PC-9 (cell line): ENCODE results near the gene CHAD. TPM values are rescaled to one million over a fixed set of nuclear protein-coding genes. Genes with fewer than 3 reads are reported as not detected.

ENCODE experiments used
- BruUV-seq: library from RNA; stranded (reverse); fragments of 400-500 nt; replicated peaks from 2 replicates; lab custom pipeline; 2021; lab: Mats Ljungman, UMichigan
- CTCF ChIA-PET: fragments of 300-600 bp; sonication (Branson Sonifier 250); formaldehyde crosslinking; loops from one replicate; lab custom pipeline; 2022; ENCODE audit warnings: antibody characterized with exemption; lab: Charles Lee
- POLR2A ChIA-PET: fragments of 300-600 bp; sonication (Branson Sonifier 250); formaldehyde crosslinking; loops from one replicate; lab custom pipeline; 2022; ENCODE audit warnings: antibody characterized with exemption; ENCODE audit not compliant: unreplicated experiment; lab: Charles Lee
- DNase-seq, 2 experiments: peaks; one replicate each; pipeline versions ENCODE4 v3.0.0 to v3.0.0-alpha.2; 2015 to 2022; ENCODE audit warnings: mixed read lengths in 1 of 2
- H2AFZ ChIP-seq: fragments of 200-600 bp; sonication (generic); 2 replicates; pipeline ENCODE4 v1.8.1; 2017; ENCODE audit warnings: antibody characterized with exemption
- H3F3A ChIP-seq: fragments of 200-600 bp; sonication (generic); 2 replicates; pipeline ENCODE4 v1.8.1; 2017; ENCODE audit warnings: antibody characterized with exemption, mild to moderate bottlenecking, low read depth; ENCODE audit not compliant: insufficient read depth
- H3K27ac ChIP-seq: fragments of 200-600 bp; sonication (generic); 2 replicates; pipeline ENCODE4 v1.6.1; 2016; ENCODE audit warnings: mixed run types
- H3K27me3 ChIP-seq: fragments of 200-600 bp; sonication (generic); 2 replicates; pipeline ENCODE4 v1.6.1; 2016; ENCODE audit warnings: low read depth, mixed run types; ENCODE audit not compliant: insufficient read depth
- H3K36me3 ChIP-seq: fragments of 200-600 bp; sonication (generic); 2 replicates; pipeline ENCODE4 v1.6.1; 2016; ENCODE audit warnings: low read depth, mixed run types
- H3K4me1 ChIP-seq: fragments of 200-600 bp; sonication (generic); replicated peaks from 2 replicates; pipeline ENCODE4 v1.6.1; 2016; ENCODE audit warnings: mixed run types; ENCODE audit not compliant: insufficient read depth
- H3K4me2 ChIP-seq: fragments of 200-600 bp; sonication (generic); 2 replicates; pipeline ENCODE4 v1.6.1; 2017; ENCODE audit warnings: mixed run types
- H3K4me3 ChIP-seq: fragments of 200-600 bp; sonication (generic); 2 replicates; pipeline ENCODE4 v1.6.1; 2016; ENCODE audit warnings: mixed run types
- H3K79me2 ChIP-seq: fragments of 200-600 bp; sonication (generic); 2 replicates; pipeline ENCODE4 v1.6.1; 2017; ENCODE audit warnings: low read depth, mixed run types
- H3K9me2 ChIP-seq: fragments of 200-600 bp; sonication (generic); 2 replicates; pipeline ENCODE4 v1.8.1; 2017; ENCODE audit warnings: mild to moderate bottlenecking; ENCODE audit not compliant: insufficient read depth
- H3K9me3 ChIP-seq: fragments of 200-600 bp; sonication (generic); 2 replicates; pipeline ENCODE4 v1.8.1; 2016; ENCODE audit warnings: low read depth; ENCODE audit not compliant: insufficient read depth
- H4K20me1 ChIP-seq: fragments of 200-600 bp; sonication (generic); 2 replicates; pipeline ENCODE4 v1.8.1; 2017; ENCODE audit not compliant: insufficient read depth
- EZH2 ChIP-seq: fragments of 200-600 bp; sonication (generic); IDR thresholded peaks from 2 replicates; pipeline ENCODE4 v1.8.0; 2017; ENCODE audit warnings: antibody characterized with exemption, low read depth
- intact Hi-C: fragments of 100-400 bp; cut with micrococcal nuclease; formaldehyde crosslinking; loops from one replicate; pipeline ENCODE4 v1.10.0; 2022; ENCODE audit not compliant: unreplicated experiment
- total RNA-seq: library from RNA; stranded (reverse); gene quantifications from 2 replicates; pipeline ENCODE4 v1.2.3, GENCODE V29; 2021
- TF ChIP-seq, protein P1 (sequence below): fragments of 200-600 bp; sonication (generic); conservative IDR thresholded peaks from 2 replicates; pipeline ENCODE4 v1.6.1; 2017; ENCODE audit warnings: mixed run types, antibody characterized with exemption, mild to moderate bottlenecking, moderate library complexity

Gene CHAD
- total RNA-seq, 1 experiment from 2014 or later = not detected

DNA sequence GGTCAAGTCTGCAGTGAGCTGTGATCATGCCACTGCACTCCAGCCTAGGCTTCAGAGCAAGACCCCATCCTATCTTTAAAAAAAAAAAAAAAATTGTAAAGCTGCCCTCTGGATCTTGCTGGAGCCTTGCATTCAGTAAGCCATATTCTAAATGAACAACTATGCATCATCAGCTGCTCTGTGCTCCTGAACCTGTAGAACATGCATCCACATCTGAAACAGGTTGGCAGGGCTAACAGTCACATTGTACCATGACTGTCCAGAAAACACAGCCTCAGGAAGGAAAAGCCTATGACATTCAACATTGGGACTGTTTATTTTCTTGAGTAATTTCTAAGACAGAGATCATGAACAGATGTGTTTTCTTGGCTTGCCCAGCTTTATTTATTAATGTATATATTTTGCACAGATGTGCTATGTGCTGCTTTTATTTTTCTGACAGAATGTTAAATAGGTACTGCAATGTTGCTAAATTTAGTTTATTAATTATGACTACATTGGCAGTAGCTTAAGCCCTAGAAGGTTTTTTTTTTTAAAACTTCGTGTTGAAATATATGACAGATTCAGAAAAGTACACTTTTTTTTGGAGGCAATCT, 22.9 kb downstream of the CHAD start:
- Histone ChIP-seq H3K27me3 (no peaks in the 10 kb centered on the region), H3K9me3 (no peaks in the 10 kb centered on the region), H3K9me2 (no peaks in the 10 kb centered on the region), H3K4me1 (peaks cover 81% of the 10 kb centered on the region), H3F3A (peaks cover 50% of the 10 kb centered on the region), H3K27ac (no peak overlapping the region), H3K79me2 (peaks cover 84% of the 10 kb centered on the region), H3K4me2 (no peak overlapping the region), H3K4me3 (no peak overlapping the region), H2AFZ (no peak overlapping the region), H3K36me3 (peaks cover 27% of the 10 kb centered on the region), H4K20me1 (no peaks in the 10 kb centered on the region)
- CTCF ChIA-PET = no interaction called here
- POLR2A ChIA-PET = interaction anchor here (0.6 to 0.7 kb wide), 2 partner anchors 11 to 182 kb away, joined by 5 to 9 read pairs; no protein-coding TSS in a partner anchor
- TF ChIP-seq, protein P1, sequence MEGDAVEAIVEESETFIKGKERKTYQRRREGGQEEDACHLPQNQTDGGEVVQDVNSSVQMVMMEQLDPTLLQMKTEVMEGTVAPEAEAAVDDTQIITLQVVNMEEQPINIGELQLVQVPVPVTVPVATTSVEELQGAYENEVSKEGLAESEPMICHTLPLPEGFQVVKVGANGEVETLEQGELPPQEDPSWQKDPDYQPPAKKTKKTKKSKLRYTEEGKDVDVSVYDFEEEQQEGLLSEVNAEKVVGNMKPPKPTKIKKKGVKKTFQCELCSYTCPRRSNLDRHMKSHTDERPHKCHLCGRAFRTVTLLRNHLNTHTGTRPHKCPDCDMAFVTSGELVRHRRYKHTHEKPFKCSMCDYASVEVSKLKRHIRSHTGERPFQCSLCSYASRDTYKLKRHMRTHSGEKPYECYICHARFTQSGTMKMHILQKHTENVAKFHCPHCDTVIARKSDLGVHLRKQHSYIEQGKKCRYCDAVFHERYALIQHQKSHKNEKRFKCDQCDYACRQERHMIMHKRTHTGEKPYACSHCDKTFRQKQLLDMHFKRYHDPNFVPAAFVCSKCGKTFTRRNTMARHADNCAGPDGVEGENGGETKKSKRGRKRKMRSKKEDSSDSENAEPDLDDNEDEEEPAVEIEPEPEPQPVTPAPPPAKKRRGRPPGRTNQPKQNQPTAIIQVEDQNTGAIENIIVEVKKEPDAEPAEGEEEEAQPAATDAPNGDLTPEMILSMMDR = no peak
- TF ChIP-seq EZH2 = no peak
- no peak for DNase-seq
- intact Hi-C loops = no loop called here
- no TSS peak for BruUV-seq

DNA sequence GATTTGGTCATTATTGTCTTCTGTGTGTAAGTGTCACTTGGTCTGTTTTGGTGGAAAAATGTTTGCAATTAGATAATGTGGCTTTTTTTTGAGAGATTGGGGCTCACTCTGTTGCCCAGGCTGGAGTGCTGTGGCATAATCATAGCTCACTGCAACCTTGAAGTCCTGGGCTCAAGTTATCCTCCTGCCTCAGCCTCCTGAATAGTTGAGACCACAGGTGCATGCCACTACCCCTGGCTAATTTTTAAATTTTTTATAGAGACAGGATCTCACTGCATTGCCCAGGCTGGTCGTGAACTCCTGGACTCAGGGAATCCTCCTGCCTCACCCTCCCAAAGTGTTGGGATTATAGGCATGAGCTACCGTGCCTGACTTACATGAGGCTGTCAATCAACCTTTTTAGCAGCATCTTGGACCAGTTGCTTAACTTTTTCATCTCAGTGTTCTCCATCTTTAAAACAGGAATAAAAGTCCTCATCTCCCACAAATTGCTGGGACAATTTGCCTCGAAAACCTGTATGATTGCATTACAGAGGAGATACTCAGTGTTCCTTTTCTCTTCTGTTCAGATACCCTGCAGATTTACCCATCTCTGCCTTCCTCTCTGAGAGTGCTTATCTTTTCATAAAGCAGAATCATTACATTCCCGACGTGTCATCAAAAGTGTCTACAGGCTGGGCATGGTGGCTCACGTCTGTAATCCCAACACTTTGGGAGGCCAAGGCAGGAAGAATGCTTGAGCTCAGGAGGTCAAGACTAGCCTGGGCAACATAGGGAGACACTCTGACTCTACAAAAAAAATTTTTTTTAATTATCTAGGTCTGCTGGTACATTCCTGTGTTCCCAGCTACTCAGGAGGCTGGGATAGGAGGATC, 23.6 kb downstream of the CHAD start:
- Histone ChIP-seq H3F3A (peaks cover 50% of the 10 kb centered on the region), H3K27ac (peak overlapping the region; percentile 90; the same call in 1 of the 2 replicates), H2AFZ (no peak overlapping the region), H3K79me2 (peaks cover 80% of the 10 kb centered on the region), H3K27me3 (no peaks in the 10 kb centered on the region), H4K20me1 (no peaks in the 10 kb centered on the region), H3K9me3 (no peaks in the 10 kb centered on the region), H3K36me3 (peaks cover 27% of the 10 kb centered on the region), H3K9me2 (no peaks in the 10 kb centered on the region), H3K4me1 (peaks cover 81% of the 10 kb centered on the region), H3K4me3 (no peak overlapping the region), H3K4me2 (peak overlapping the region; percentile 79)
- ChIA-PET CTCF (interaction anchor here (0.8 kb wide), 1 partner anchor 508 kb away, joined by 4 read pairs; no protein-coding TSS in a partner anchor), POLR2A (interaction anchor here (0.6 to 0.7 kb wide), 2 partner anchors 10 to 183 kb away, joined by 5 to 9 read pairs; no protein-coding TSS in a partner anchor)
- no peak for DNase-seq
- TF ChIP-seq, protein P1 = no peak
- no peak for TF ChIP-seq EZH2
- intact Hi-C loops = no loop called here
- BruUV-seq = no TSS peak

DNA sequence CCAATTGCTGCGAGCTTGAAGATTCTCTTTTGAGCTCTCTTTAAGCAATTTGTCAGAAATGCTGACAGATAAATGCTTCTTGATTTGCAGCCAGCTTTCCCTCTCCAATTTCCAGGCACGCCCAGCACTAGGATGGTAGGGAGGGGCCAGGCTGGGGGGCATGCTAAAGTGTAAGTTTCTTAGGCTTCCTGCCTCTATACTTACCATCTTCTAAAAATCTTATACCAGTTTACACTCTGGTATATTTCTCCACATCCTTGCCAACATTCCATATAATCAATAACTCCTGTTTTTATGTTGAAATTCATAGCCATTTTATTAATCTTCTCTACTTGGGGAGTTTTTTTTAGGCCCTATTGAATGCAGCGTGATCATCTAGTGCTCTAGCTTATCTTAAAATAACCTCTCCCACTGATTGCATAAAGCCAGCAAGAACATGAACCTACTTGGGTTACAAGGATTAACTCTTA, 25.1 kb downstream of the CHAD start:
- no peak overlapping the region for H2AFZ ChIP-seq
- H4K20me1 ChIP-seq = no peaks in the 10 kb centered on the region
- peak overlapping the region; percentile 79 for H3K4me2 ChIP-seq
- H3F3A ChIP-seq = peaks cover 58% of the 10 kb centered on the region
- no peaks in the 10 kb centered on the region for H3K27me3 ChIP-seq
- H3K36me3 ChIP-seq = peaks cover 27% of the 10 kb centered on the region
- no TSS peak for BruUV-seq
- intact Hi-C loops = no loop called here
- H3K9me2 ChIP-seq = no peaks in the 10 kb centered on the region
- H3K9me3 ChIP-seq = no peaks in the 10 kb centered on the region
- TF ChIP-seq EZH2 = no peak
- H3K27ac ChIP-seq = peak overlapping the region; percentile 90
- peak; percentile 43 to 72 for DNase-seq
- ChIA-PET POLR2A (interaction anchor here (0.6 to 0.8 kb wide), 6 partner anchors 28 to 679 kb away, joined by 3 to 6 read pairs (median 4); no protein-coding TSS in a partner anchor), CTCF (interaction anchor here (0.5 to 1.5 kb wide), 3 partner anchors 21 to 170 kb away, joined by 3 to 16 read pairs (median 3); no protein-coding TSS in a partner anchor)
- peak overlapping the region; percentile 47 for H3K4me3 ChIP-seq
- H3K79me2 ChIP-seq = peaks cover 79% of the 10 kb centered on the region
- H3K4me1 ChIP-seq = peaks cover 88% of the 10 kb centered on the region
